Hematopoietic multipotent progenitor cell treated with erythropoietin and hydrocortisone succinate and interleukin-3 and kit ligand, for 4 days (in vitro differentiated cells): ENCODE results near the gene PSAPL1.

Experiments
- DNase-seq: peaks from one replicate; pipeline ENCODE4 v3.0.0-alpha.2; 2015

Gene PSAPL1

GRCh38 chr4:7392438-7393421, 42.0 kb downstream of the PSAPL1 start:
- DNase-seq: no peak

DNA sequence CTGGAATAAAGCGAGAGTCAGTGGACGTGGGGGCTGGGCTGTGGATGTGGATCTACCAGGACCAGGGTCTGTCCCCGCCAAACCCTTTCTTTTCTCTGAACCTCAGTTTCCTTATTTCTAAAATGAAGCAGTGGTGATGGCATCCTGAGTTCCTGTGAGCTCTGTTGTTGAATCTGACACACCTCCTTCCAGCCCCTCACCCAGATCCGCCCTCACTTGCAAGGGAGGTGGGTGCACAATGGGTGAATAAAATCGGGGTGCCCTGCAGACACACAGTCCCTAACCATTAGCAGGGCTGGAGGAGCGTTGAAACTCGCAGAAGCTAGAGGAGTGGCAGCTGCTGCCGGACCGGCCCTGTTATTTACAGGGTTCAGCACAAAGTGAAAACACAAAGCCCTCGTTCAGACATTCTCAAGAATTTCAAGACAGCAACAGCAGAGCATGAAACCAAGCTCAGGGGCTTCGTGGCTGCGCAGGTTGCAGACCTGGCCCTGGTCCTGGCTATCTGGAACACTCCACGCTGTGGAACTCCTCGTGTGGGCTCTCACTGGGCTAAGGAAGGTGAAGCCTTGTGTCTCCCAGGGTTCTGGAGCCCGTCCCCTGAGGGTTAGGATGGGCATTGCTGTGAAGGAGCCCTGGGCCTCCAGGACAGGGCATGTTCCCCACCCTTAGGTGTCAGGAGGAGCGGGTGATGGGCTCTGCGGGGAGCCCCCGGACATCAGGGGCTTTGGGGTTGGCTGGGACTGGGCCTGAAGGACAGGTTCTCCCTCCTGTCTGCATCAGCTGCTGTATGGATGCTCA, 42.9 kb downstream of the PSAPL1 start:
- no peak for DNase-seq

- no peak for DNase-seq
Measured at GRCh38 chr4:7390906-7391636, 43.7 kb downstream of the PSAPL1 start.

DNA sequence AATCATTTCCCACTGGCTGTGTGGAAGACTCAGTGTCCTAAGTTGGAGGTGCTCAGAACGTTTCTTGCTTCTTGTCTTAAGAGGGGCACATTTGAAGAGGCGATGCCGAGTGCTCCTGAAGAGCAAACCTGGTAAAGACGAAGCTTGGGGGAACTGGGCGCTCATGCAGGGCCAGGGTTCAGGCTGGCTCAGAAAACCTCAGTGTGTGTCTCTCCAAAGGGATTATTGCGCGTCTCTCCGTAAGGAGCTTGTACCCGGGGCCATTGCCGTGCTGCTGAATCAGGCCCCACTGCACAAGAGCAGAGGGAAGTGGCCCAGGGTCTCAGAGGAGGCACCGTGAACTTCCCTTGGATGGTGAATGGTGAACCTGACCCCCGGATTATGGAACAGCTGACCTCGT, 44.4 kb downstream of the PSAPL1 start:
- no peak for DNase-seq

- no peak for DNase-seq
Measured at GRCh38 chr4:7389719-7390118, 45.0 kb downstream of the PSAPL1 start.

DNA sequence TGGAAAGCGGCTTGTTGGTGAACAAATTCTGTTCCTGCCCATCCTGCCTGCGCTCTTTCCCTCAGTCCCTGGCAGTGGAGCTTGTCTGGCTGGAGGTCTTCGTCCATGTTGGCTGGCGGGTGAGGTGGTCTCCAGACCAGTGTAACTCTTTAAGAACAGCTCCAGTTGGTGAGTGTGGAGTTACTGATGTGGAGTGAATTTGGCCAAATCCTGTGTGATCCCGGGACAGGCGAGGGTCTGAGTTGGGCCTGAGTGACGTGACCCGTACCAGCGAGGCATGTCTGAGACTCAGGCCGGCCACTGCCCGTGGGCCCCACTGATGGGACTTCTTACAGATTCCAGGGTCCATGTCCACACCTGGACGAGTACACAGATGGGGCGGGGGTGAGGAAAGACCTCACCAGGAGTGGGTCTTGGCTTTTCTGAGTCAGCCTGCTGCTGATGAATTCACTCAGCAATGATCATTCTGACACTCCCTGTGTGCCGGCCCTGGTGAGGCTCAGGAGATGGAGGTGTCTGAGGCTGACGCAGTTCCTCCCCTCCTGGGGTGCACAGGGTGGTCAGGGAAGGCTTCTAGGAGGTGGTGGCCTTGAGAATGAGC, 45.5 kb downstream of the PSAPL1 start:
- no peak for DNase-seq

DNA sequence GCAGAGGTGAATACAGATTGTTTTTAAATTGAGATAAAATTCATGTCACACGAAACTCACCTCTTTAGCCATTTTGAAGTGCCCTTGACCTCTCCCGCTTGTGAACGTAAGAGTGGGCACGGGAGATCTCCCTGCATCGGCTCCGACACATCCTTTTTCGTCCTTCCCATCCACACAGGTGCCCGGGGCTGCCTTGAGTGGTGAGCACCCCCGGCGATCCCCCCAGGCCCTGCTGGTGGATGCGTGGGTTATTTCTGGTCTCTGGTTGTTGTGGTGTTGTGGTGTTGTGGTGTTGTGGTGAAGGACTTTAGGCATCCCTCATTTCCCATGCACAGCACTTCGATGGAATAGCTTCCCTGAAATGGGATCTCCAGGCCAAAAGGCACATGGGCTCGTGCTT, 46.1 kb downstream of the PSAPL1 start:
- no peak for DNase-seq

GRCh38 chr4:7387925-7388324, 46.8 kb downstream of the PSAPL1 start:
- DNase-seq: no peak

DNA sequence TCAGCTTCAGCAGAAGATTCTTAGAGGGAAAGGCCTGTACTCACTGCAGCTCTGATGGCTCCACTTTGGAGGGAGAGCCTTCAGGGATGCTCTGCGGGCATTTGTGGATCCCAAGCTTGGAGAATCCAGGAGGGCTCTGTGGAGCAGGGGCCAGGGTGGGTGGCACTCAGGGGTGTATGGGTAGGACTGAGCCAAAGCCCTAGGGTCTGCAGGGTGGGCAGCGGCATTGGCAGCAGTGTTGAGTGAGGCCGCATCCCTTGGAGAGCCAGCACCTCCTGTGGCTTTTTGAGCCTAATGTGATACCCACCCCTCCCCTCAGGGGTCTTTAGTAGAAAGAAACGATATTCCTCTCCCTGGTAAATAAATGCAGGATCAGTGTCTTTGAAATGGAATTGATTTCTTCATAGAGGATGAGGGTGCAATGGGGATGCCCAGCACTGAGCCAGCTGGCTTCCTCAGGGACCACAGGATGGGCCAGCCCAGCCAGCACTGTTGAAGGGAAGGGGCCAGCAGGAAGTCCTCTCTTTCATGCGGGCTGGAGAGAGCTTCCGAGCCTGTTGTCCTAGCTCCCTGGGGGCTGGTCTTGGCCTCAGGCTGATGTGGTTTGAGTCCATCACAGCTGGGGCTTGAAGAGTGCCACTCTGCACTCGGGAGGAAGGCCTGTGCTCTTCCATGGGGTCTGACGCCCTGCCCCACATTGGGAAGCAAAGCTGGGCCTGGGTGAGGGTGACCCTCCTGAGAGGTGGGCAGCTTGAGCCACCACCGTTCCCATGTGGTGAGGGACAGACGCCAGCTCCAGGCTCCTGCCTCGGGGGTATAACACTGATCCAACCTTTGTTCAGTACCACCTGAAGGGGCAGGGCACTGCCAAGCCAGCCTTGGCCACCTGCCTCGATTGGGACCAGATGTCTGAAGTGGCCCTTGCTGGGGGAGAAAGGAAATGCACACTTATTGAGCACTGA, 49.5 kb downstream of the PSAPL1 start:
- DNase-seq: no peak

DNA sequence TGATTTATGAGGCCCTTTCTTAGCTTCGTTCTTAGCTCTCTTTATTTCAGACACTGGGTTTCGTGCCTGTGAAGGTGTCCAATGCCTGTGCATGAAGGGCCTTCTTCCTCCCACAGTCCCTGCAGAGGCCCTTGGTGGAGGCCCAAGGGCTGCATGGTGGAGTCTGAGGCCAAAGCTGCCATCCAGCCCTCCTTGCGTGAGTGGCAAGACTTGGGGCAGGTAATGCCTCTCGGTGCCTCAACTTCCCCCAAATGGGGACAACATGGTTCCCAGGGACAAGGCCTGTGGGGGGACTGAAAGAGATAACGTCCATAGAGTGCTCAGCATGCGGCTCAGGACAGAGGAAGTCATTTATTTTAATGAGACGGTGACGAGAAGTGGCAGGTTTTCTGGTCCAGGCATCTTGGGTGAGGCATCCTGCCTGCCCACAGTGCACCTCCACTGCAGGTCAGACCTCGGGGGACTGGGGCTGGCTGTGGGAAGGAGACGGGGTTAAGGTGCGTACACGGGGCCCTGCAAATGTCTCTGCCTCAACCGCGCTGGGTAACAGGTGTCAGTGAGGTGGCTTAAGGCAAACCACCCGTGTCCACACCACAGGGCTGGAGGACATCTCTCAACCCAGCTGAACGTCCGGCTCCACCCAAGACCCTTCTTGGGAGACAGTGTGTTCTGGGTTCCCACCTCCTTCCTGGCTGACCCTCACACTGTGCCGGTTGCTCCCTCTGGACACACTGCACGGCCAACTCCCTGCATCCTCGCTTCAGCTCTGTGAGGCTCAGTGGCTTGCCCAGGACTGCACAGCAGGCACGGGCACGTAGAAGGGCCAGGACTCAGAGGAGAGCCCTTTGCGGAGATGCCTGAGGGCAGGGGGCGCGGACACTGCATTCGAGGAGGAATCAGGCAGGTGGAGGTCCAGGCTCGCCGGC, 50.5 kb downstream of the PSAPL1 start:
- no peak for DNase-seq

GRCh38 chr4:7383266-7383665, 51.5 kb downstream of the PSAPL1 start:
- DNase-seq: no peak

DNA sequence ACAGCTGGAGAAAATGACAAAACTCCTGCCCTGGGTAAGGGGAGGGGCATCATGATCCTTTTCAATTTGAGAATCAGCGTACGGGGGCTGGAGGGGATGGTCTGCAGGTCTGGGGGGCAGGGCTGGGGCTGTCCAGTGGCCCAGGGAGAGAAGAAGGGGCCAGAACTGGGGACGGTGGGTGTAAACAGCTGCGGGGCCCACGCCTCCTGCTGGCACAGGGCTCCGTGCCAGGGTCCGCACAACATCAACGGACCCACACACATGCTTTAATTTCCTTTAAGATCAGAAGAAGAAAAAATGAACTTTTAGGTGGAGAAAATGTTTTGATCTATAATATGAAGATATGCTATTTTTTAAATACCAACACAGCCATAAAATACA, 52.1 kb downstream of the PSAPL1 start:
- DNase-seq: no peak

DNA sequence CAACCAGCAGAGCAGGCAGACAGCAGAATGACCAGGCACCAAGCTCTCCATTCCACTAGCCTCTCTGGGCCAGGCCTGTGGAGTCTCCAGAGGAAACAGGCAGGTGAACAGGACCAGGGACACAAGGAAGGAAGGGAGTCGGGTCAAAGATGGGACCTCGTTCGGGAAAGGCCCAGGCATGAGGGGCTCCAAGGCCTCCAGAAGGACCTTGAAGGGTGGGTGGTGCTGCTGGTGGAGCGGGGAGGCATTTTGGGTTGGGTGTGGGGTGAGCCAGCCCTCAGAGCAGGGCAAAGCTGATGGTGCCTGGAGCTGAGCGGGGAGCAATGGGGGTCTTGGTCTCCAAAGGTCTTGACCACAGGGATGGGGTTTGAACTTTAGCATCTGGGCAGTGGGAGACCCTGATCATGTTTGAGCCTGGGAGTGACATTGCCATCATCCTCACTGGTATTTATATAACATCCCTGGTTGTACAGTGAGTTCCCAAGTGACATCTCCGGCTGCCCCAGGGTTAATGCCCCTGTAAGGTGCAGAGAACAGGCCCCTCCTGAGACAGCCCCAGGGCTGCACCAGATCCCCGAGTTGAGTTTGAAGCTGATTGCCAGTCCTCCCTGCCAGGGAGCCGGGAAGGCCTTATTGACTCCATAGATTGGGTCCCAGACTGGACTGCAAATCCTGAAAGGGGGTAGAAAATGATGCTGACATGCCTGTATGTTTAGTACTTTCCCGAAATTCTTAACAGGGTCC, 52.7 kb downstream of the PSAPL1 start:
- no peak for DNase-seq

DNA sequence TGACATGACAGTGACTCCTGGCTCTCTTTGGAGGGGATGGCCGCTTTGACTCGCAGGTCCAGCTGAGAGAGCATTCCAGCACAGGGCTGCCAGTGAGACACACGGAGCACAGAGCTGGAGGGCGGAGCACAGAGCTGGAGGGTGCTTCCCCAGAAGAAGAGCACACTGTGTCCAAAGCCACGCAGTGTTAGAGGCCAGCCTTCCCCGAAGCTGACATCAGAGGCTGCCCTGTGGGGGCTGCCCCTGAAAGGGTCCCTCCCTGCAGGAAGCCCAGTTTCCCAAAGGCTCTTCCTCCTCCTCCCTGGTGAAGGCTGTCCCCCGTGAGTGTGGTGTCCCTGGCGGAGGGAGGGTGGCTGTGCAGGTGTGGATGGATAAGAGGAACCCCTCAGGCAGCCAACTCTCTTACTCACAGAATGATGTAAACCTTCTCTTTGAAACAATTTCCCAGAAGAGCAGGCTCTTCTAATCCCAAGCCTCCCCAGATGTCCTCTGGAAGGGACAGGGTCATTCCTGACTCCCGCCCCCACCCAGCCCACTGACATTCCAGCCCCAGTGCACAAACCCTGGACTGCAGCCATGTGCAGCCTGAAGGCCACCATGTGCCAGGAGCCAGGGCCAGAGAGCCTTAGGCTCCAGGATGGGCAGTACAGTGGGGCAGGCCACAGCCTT, 53.4 kb downstream of the PSAPL1 start:
- no peak for DNase-seq
